GM13976 (cell line): Measurements from ENCODE around the gene RASGRP4.

ENCODE experiments used
- DNase-seq: peaks from one replicate; pipeline ENCODE4 v3.0.0; 2012; ENCODE audit warnings: low spot score
- in situ Hi-C: fragments of 300-500 bp; cut with MboI; formaldehyde crosslinking; loops from one replicate; pipeline ENCODE4 v1.12.0; 2022; ENCODE audit warnings: low sequenced_read_pairs, mixed read lengths, inconsistent platforms; ENCODE audit not compliant: unreplicated experiment
- TF ChIP-seq, protein P1 (sequence below): IDR thresholded peaks from 2 replicates; pipeline ENCODE4 v1.5.1; 2012; ENCODE audit warnings: borderline replicate concordance, mild to moderate bottlenecking; ENCODE audit not compliant: insufficient read depth; ENCODE audit errors: extremely low read depth, missing control alignments, control extremely low read depth

RASGRP4 gene

DNA sequence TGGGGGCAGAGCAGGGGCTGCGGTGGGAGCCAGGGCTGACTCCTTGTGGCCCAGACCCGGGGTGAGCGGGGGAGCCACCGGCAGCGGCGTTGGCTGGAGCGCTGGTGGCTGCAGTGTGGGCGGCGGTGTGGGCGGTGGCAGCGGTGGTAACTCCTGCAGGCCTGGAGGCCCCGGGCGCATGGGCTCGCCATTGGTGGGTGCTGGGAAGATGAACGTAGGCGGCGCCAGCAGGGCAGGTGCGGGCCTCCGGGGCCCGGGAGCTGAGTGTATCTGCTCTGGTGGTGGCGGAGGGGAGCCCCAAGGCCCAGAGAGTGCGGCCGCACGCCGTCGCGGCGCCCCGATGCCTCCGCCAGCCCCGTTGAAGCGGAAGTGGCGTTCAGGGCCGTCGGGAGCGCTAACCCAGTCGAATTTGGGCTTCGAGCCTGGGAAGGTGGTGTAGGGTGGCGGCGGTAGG lies 40.2 kb downstream of the RASGRP4 start:
- in situ Hi-C loops = no loop called here

DNA sequence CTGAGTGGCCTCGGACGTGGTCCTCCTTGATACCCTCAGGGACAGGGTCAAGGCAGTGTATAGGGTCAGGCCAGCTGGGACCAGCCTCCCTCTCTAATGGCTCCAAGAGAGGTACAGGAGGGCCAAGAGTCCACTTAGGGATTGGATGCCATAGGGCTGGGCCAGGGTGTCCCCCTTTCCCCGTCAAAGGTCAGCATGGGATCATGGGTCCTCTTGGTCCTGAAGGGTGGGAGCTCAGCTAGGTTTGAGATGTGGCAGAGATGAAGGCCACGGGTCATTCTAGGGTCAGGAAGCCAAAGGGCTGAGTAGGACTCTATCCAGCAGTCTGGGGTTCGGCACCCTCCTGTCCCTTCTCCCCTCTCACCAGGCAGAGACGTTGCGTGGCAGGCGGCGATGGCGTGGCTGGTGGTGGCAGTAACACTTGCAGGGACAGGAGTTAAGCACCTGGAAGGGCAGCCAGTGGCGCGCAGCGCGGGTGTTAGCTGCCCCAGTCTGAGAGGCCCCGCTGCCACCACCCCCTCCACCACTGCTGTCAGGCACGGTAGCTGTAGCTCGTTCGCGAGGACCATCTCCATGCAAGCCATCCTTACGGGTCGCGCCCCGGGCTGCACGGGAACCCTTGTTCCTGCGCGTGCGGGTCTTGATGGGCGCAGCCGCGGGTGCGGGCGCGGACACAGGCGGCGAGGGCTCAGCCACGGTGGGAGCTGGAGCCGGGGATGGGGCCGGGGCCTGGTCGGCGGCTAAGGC lies 40.8 kb downstream of the RASGRP4 start:
- no peak for DNase-seq
- TF ChIP-seq, protein P1, sequence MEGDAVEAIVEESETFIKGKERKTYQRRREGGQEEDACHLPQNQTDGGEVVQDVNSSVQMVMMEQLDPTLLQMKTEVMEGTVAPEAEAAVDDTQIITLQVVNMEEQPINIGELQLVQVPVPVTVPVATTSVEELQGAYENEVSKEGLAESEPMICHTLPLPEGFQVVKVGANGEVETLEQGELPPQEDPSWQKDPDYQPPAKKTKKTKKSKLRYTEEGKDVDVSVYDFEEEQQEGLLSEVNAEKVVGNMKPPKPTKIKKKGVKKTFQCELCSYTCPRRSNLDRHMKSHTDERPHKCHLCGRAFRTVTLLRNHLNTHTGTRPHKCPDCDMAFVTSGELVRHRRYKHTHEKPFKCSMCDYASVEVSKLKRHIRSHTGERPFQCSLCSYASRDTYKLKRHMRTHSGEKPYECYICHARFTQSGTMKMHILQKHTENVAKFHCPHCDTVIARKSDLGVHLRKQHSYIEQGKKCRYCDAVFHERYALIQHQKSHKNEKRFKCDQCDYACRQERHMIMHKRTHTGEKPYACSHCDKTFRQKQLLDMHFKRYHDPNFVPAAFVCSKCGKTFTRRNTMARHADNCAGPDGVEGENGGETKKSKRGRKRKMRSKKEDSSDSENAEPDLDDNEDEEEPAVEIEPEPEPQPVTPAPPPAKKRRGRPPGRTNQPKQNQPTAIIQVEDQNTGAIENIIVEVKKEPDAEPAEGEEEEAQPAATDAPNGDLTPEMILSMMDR = no peak
- in situ Hi-C loops = no loop called here

More for the DNA sequence above, 40.2 kb downstream of the RASGRP4 start:
- DNase-seq = peak; percentile 46
- TF ChIP-seq, protein P1 = no peak

- in situ Hi-C loops = no loop called here
- TF ChIP-seq, protein P1 = no peak
- no peak for DNase-seq
Measured at GRCh38 chr19:38384209-38385027, 41.6 kb downstream of the RASGRP4 start.

DNA sequence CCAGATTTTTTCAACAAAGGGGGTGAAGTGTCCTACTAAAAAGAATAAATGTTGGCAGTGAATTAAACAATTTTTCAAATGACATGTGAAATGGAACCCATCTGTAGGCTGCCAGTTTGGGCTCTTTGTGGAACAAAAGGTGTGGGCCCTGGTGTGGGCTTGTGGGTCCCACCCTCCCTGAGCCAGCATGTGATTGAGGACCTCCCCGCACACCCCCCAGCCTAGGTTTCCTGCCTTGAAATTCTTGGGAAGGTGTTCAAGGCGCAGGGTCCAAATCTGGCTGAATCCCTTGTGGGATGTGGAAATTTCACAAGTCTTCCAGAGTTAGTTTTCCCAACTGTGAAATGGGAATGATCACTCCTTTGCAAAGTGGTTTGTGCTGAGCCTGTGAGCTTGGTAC lies 42.3 kb downstream of the RASGRP4 start:
- TF ChIP-seq, protein P1 = no peak
- in situ Hi-C loops = no loop called here
- DNase-seq = no peak

DNA sequence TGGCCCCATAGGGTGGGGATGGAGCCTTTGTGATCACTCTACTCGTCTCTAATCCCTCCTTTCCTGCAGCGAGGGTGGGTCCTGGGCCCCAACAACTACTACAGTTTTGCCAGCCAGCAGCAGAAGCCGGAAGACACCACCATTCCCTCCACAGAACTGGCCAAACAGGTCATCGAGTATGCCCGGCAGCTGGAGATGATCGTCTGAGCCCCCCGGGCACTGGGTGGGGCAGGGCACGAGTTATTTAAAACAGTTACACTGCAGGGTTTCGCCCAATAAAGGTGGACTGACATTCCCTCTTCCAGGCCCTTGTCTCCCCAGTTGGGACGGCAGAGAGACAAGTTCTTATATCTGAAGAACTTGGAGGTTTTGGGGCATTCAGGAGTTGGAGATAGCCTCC lies 42.8 kb downstream of the RASGRP4 start:
- TF ChIP-seq, protein P1 = no peak
- no peak for DNase-seq
- in situ Hi-C loops = no loop called here

- in situ Hi-C loops = no loop called here
- DNase-seq = no peak
- TF ChIP-seq, protein P1 = no peak
Measured at GRCh38 chr19:38381138-38381537, 44.9 kb downstream of the RASGRP4 start.
